Measurements from ENCODE around the gene MAP4K3.
"Not testable (repeated sequence)": the region's sequence is repeated elsewhere in the genome, so short reads cannot be mapped to it uniquely, and the experiment has no call there.

The MAP4K3 gene

GRCh38 chr2:39407516-39408296 lies 29.4 kb downstream of the MAP4K3 start:
- DNase-seq: no peak

DNA sequence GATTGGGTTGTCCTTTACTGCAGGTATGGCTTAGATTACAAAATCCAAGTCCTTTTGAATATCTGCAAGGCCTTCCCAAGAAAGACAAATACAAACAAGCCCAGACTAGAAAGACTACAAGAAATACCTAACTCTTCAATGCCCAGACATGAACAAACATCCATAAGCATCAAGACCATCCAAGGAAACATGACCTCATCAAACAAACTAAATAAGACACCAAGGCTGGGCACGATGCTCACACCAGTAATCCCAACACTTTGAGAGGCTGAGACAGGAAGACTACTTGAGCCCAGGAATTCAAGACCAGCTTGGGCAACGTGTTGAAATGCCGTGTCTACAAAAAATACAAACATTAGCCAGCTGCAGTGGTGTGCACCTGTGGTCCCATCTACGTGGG lies 31.7 kb downstream of the MAP4K3 start:
- no peak for DNase-seq

DNA sequence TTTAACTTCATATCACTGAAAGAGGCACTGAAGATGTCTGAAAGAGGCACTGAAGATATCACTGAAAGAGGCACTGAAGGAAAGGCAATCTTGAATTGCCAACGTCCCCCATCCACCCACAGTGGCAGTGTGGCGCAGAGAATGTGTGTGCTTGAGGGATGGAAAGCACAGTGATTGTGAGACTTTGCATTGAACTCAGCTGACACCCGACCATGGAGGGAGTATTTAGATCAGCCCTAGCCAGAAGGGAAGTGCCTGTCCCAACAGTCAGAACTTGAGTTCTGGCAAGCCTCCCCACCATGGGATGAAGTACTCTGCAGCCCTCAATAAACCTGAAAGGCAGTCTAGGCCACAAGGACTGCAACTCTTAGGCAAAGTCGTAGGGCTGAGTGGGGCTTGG lies 33.8 kb downstream of the MAP4K3 start:
- DNase-seq: no peak

DNA sequence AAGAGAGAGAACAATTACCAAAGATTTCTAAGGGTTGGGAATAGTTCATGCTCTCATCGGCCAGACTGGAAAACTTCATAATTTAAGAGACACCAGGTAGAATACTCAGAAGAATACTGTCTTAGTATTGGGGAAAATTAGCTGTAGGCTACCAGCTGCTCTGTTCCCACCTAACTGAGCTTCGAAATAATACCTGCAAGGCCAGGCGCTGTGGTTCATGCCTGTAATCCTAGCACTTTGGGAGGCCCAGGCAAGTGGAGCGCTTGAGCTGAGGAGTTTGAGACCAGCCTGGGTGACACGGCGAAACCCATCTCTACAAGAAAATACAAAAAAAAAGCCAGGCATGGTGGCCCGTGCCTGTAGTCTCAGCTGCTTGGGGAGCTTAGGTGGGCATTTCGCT lies 35.8 kb downstream of the MAP4K3 start:
- DNase-seq: no peak

GRCh38 chr2:39399570-39399969 lies 37.5 kb downstream of the MAP4K3 start:
- DNase-seq: no peak

DNA sequence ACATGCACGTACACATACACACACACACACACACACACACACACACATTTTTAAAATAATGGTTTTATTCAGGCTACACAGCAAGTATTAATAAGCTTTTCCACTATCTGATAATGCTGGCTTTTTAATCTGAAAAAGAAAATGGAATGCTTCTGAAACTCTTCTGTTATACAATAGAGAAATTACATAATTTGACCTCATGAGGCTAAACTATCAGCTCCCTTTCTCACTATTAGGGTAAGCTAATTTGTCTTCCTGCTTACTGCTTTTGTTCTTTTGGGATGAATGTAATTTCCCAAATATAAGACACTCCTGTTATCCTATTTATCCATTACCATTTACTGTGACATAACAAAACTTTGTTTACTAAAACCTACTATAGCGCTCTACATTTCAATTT lies 41.8 kb downstream of the MAP4K3 start:
- DNase-seq: no peak

GRCh38 chr2:39394516-39394961 lies 42.5 kb downstream of the MAP4K3 start:
- no peak for DNase-seq

- DNase-seq: no peak
These were observed 44.4 kb downstream of the MAP4K3 start for GRCh38 chr2:39392672-39393071.

- DNase-seq: no peak
These were observed 46.9 kb downstream of the MAP4K3 start for GRCh38 chr2:39390216-39390615.

- DNase-seq: no peak
These were observed 51.0 kb downstream of the MAP4K3 start for GRCh38 chr2:39386064-39386463.

GRCh38 chr2:39385172-39385571 lies 51.9 kb downstream of the MAP4K3 start:
- no peak for DNase-seq

GRCh38 chr2:39384071-39384470 lies 53.0 kb downstream of the MAP4K3 start:
- DNase-seq: not testable (repeated sequence)

DNA sequence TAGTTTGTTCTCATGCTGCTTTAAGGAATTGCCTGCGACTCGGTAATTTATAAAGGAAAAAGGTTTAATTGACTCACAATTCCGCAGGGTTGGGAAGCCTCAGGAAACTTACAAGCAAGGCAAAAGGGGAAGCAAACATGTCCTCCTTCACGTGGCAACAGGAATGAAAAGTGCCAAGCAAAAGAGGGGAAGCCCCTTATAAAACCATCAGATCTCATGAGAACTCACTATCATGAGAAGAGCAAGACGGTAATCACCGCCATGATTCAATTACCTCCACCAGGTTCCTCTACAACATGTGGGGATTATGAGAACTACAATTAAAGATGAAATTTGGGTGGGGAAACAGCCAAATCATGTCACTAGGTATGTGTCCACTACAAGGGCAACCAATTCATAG lies 53.9 kb downstream of the MAP4K3 start:
- DNase-seq: no peak

- no peak for DNase-seq
These were observed 55.4 kb downstream of the MAP4K3 start for GRCh38 chr2:39381653-39382052.

DNA sequence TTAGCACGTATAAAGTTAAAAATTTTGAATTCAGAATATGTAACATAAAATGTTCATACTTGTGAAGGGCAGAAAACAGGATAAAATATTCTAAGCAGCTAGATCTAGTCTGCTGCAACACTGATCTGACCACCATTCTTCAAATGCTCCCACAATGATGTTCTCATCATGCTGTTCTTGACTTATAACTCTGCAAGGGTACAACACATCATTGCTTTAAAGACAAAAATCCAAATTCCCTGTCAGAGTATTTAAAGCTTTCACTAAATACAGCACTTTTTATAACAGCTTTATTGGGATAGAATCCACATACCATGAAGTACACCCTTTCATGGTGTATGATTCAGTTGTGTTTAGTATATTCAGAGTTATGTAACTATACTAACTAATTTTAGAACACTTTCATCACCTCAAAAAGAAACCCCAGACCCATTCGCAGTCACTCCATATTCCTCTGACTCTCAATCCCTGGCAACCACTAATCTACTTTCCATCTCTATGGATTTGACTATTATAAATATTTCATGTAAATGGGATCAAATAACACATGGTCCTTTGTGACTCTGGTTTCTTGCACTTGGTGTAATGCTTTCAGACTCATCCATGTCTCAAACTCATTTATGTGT lies 56.4 kb downstream of the MAP4K3 start:
- no peak for DNase-seq

GRCh38 chr2:39379643-39380524 lies 57.2 kb downstream of the MAP4K3 start:
- no peak for DNase-seq

DNA sequence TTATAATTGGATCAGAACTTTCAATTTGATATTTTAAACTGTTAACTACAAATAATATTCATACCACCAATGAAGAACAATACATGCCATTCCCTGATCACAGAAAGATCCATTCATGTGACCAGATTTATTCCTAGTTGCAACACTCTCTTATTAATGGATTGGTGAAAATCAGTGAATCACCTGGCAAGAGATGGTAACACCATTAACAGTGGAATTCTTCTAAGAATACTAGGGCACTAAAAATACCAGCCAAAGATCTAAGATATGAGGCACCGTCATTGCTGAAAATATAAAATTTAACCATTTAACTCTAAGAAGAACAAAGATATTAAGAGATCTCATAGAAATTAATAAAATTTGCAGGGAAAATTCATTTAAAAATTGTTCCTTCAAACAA lies 58.1 kb downstream of the MAP4K3 start:
- DNase-seq: no peak

- DNase-seq: no peak
These were observed 59.7 kb downstream of the MAP4K3 start for GRCh38 chr2:39377226-39377939.

- no peak for DNase-seq
These were observed 61.2 kb downstream of the MAP4K3 start for GRCh38 chr2:39375917-39376316.

DNA sequence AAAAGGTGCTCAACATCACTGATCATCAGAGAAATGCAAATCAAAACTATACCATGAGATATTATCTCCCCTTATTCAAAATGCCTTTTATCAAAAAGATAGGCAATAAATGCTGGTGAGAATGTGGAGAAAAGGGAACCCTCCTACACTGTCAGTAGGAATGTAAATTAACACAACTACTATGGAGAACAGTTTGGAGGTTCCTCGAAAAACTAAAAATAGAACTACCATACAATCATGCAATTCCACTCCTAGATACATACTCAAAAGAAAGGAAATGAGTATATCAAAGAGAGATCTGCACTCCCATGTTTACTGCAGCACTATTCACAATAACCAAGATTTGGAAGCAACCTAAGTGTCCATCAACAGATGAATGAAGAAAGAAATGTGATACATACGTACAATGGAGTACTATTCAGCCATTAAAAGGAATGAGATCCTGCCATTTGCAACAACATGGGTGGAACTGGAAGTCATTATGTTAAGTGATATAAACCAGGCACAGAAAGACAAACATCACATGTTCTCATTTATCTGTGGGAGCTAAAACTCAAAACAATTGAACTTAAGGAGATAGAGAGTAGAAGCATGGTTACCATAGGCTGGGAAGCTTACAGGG lies 63.8 kb downstream of the MAP4K3 start:
- no peak for DNase-seq

GRCh38 chr2:39370101-39370500 lies 67.0 kb downstream of the MAP4K3 start:
- no peak for DNase-seq

DNA sequence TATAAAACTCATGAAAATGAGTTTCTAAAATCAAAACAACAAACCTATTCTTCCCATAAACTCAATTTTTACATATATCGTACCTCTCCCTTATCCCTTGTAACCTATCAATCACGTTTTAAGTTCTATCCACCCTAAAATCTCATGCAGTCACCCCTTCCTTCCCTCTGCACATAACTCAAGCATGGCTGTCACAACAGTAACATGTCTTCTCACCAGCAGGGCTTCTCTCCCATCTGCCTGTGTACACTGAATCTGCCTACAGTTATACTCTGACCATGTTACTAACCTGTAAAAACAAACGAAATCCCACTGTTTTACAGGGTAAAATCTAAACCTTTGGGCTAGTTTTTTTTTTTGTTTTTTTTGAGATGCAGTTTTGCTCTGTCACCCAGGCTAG lies 68.2 kb downstream of the MAP4K3 start:
- no peak for DNase-seq

GRCh38 chr2:39368376-39368775 lies 68.7 kb downstream of the MAP4K3 start:
- DNase-seq: no peak
